Erythroblast (primary cell): ENCODE data around the gene IFI16.

Experiments
- GATA1 ChIP-seq: IDR thresholded peaks from 2 replicates; pipeline ENCODE4 v1.6.1; 2011; ENCODE audit warnings: low read depth, mild to moderate bottlenecking, control low read depth, low read length, moderate library complexity
- POLR2A ChIP-seq: IDR thresholded peaks from 2 replicates; pipeline ENCODE4 v1.6.1; 2011; ENCODE audit warnings: mild to moderate bottlenecking, low read length

DNA sequence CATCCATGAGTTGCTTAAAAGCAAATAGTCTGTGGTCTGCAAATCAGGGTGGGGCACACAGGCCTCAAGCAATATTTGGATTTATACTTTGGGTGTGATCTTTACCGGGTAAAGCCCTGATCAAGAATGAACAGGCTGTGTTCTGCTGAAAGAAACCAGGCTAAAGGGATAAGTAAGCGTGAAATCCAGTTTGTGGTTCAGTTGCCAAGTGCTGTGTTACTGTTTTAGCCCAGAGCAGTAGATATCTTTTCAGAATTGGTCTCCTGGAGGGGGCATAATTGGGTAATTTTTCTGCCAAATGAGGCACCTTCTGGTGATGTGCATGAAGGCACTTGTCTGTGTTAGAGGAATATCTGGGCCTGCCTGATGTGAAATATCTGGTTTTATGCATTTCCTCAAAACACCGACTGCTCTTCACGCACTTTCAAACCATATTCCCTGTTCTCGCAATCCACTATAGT is 45.5 kb downstream of the IFI16 start:
- TF ChIP-seq POLR2A (no peak), GATA1 (no peak)
